ENCODE results near the gene TPSAB1. TPM values are rescaled to one million over a fixed set of nuclear protein-coding genes. Genes with fewer than 3 reads are reported as not detected.

Gene TPSAB1
- total RNA-seq, 1 experiment from 2014 or later: 0.25 TPM

DNA sequence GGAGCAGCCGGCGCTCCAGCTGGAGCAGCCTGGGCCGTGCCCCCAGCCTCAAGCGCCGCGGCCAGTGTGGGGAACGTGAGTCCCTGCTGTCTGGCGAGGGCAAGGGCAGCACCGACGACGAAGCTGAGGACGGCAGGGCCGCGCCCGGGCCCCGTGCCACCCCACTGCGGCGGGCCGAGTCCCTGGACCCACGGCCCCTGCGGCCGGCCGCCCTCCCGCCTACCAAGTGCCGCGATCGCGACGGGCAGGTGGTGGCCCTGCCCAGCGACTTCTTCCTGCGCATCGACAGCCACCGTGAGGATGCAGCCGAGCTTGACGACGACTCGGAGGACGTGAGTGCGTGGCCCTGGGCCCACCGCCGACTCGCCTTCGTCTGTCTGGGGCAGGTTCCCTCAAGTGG is 31.4 kb upstream of the TPSAB1 start:
- CTCF ChIA-PET: no interaction called here
- H3K4me2 ChIP-seq (ENCODE audit: low read length): no peak overlapping the region
- H3K79me2 ChIP-seq (ENCODE audit: insufficient read depth, low read length): no peaks in the 10 kb centered on the region
- no peaks in the 10 kb centered on the region for H3K9me2 ChIP-seq (ENCODE audit: insufficient read depth)
- POLR2A ChIA-PET: no interaction called here
- no peak overlapping the region for H3K9ac ChIP-seq (ENCODE audit: low read length)
- H3K27me3 ChIP-seq (ENCODE audit: insufficient read depth, low read length): no peaks in the 10 kb centered on the region
- ATAC-seq: no peak
- no peak overlapping the region for H3K4me3 ChIP-seq (replicated peaks in 1 of 2; ENCODE audit: low read depth in 1 of 2, low read length in 2 of 2)
- no TSS peak for BruUV-seq (replicated peaks)
- intact Hi-C loops (cut with micrococcal nuclease): no loop called here
- H3K27ac ChIP-seq (ENCODE audit: low read depth, low read length): no peak overlapping the region
- H3K36me3 ChIP-seq (ENCODE audit: control insufficient read depth in 1 of 2, insufficient read depth in 2 of 2, low read length in 2 of 2): no peaks in the 10 kb centered on the region
- no peaks in the 10 kb centered on the region for H3K9me3 ChIP-seq (ENCODE audit: control insufficient read depth in 1 of 2, insufficient read depth in 1 of 2, low read depth in 1 of 2, low read length in 2 of 2)
- DNase-seq (ENCODE audit: low read depth, low spot score): no peak
- no peak for TF ChIP-seq POLR2A (IDR thresholded peaks at IDR 0.05; ENCODE audit: borderline replicate concordance, extremely low read depth, insufficient read depth, insufficient read length)
- TF ChIP-seq CEBPB (IDR thresholded peaks at IDR 0.05; ENCODE audit: low read depth): no peak
- no peak for TF ChIP-seq SIN3A (IDR thresholded peaks at IDR 0.05; ENCODE audit: low read depth)
- RAD21 ChIA-PET (ENCODE audit: low non-redundant PET in 1 of 2, low total read pairs in 2 of 2, uncharacterized antibody in 2 of 2, unreplicated experiment in 2 of 2): no interaction called here
- H3K4me1 ChIP-seq (ENCODE audit: control insufficient read depth in 1 of 2, insufficient read depth in 2 of 2, low read length in 2 of 2): no peaks in the 10 kb centered on the region
- no peak overlapping the region for H2AFZ ChIP-seq (ENCODE audit: low read depth, low read length, poor library complexity, severe bottlenecking)
- H4K20me1 ChIP-seq (ENCODE audit: insufficient read depth): no peaks in the 10 kb centered on the region

DNA sequence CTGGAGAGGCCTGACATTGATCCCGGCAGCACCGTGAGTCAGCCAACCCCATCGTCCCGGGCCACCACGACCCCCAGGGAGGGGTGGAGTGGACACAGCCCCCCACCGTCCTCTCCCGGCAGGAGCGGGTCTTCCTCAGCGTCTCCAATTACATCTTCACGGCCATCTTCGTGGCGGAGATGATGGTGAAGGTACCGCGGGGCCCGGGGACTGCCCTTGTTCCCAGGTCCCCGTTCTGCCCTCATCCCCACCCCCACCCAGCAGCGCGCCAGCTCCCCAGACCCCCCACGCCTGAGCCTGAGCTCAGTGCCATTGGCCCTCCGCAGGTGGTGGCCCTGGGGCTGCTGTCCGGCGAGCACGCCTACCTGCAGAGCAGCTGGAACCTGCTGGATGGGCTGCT is 30.0 kb upstream of the TPSAB1 start:
- ChIA-PET POLR2A (no interaction called here), RAD21 (ENCODE audit: low non-redundant PET in 1 of 2, low total read pairs in 2 of 2, uncharacterized antibody in 2 of 2, unreplicated experiment in 2 of 2) (no interaction called here), CTCF (no interaction called here)
- Histone ChIP-seq H3K27ac (ENCODE audit: low read depth, low read length) (no peak overlapping the region), H2AFZ (ENCODE audit: low read depth, low read length, poor library complexity, severe bottlenecking) (no peak overlapping the region), H3K27me3 (ENCODE audit: insufficient read depth, low read length) (no peaks in the 10 kb centered on the region), H4K20me1 (ENCODE audit: insufficient read depth) (no peaks in the 10 kb centered on the region), H3K4me3 (replicated peaks in 1 of 2; ENCODE audit: low read depth in 1 of 2, low read length in 2 of 2) (no peak overlapping the region), H3K36me3 (ENCODE audit: control insufficient read depth in 1 of 2, insufficient read depth in 2 of 2, low read length in 2 of 2) (no peaks in the 10 kb centered on the region), H3K79me2 (ENCODE audit: insufficient read depth, low read length) (no peaks in the 10 kb centered on the region), H3K9me2 (ENCODE audit: insufficient read depth) (no peaks in the 10 kb centered on the region), H3K9me3 (ENCODE audit: control insufficient read depth in 1 of 2, insufficient read depth in 1 of 2, low read depth in 1 of 2, low read length in 2 of 2) (no peaks in the 10 kb centered on the region), H3K4me2 (ENCODE audit: low read length) (no peak overlapping the region), H3K4me1 (ENCODE audit: control insufficient read depth in 1 of 2, insufficient read depth in 2 of 2, low read length in 2 of 2) (no peaks in the 10 kb centered on the region), H3K9ac (ENCODE audit: low read length) (no peak overlapping the region)
- ATAC-seq (no peak), DNase-seq (ENCODE audit: low read depth, low spot score) (no peak)
- intact Hi-C loops (cut with micrococcal nuclease): no loop called here
- BruUV-seq (replicated peaks): no TSS peak
- TF ChIP-seq, protein P1, sequence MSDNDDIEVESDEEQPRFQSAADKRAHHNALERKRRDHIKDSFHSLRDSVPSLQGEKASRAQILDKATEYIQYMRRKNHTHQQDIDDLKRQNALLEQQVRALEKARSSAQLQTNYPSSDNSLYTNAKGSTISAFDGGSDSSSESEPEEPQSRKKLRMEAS (IDR thresholded peaks at IDR 0.05): no peak
- TF ChIP-seq, protein P2, sequence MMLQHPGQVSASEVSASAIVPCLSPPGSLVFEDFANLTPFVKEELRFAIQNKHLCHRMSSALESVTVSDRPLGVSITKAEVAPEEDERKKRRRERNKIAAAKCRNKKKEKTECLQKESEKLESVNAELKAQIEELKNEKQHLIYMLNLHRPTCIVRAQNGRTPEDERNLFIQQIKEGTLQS (IDR thresholded peaks at IDR 0.05): no peak
- TF ChIP-seq SRF (IDR thresholded peaks at IDR 0.05; ENCODE audit: low read depth) (no peak), FOSL1 (IDR thresholded peaks at IDR 0.05; ENCODE audit: low read depth) (no peak), SIN3A (IDR thresholded peaks at IDR 0.05; ENCODE audit: low read depth) (no peak), EZH2 (IDR thresholded peaks at IDR 0.05) (no peak), POLR2A (IDR thresholded peaks at IDR 0.05; ENCODE audit: borderline replicate concordance, extremely low read depth, insufficient read depth, insufficient read length) (no peak), CBX3 (IDR thresholded peaks at IDR 0.05; ENCODE audit: low read depth) (no peak), JUND (IDR thresholded peaks at IDR 0.05) (no peak), ZNF274 (IDR thresholded peaks at IDR 0.05; ENCODE audit: low read depth, low read length) (no peak), POLR2AphosphoS5 (IDR thresholded peaks at IDR 0.05; ENCODE audit: low read depth, low read length) (no peak)
- TF ChIP-seq, protein P3, sequence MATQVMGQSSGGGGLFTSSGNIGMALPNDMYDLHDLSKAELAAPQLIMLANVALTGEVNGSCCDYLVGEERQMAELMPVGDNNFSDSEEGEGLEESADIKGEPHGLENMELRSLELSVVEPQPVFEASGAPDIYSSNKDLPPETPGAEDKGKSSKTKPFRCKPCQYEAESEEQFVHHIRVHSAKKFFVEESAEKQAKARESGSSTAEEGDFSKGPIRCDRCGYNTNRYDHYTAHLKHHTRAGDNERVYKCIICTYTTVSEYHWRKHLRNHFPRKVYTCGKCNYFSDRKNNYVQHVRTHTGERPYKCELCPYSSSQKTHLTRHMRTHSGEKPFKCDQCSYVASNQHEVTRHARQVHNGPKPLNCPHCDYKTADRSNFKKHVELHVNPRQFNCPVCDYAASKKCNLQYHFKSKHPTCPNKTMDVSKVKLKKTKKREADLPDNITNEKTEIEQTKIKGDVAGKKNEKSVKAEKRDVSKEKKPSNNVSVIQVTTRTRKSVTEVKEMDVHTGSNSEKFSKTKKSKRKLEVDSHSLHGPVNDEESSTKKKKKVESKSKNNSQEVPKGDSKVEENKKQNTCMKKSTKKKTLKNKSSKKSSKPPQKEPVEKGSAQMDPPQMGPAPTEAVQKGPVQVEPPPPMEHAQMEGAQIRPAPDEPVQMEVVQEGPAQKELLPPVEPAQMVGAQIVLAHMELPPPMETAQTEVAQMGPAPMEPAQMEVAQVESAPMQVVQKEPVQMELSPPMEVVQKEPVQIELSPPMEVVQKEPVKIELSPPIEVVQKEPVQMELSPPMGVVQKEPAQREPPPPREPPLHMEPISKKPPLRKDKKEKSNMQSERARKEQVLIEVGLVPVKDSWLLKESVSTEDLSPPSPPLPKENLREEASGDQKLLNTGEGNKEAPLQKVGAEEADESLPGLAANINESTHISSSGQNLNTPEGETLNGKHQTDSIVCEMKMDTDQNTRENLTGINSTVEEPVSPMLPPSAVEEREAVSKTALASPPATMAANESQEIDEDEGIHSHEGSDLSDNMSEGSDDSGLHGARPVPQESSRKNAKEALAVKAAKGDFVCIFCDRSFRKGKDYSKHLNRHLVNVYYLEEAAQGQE (IDR thresholded peaks at IDR 0.05; ENCODE audit: low read depth): no peak
- TF ChIP-seq, protein P4, sequence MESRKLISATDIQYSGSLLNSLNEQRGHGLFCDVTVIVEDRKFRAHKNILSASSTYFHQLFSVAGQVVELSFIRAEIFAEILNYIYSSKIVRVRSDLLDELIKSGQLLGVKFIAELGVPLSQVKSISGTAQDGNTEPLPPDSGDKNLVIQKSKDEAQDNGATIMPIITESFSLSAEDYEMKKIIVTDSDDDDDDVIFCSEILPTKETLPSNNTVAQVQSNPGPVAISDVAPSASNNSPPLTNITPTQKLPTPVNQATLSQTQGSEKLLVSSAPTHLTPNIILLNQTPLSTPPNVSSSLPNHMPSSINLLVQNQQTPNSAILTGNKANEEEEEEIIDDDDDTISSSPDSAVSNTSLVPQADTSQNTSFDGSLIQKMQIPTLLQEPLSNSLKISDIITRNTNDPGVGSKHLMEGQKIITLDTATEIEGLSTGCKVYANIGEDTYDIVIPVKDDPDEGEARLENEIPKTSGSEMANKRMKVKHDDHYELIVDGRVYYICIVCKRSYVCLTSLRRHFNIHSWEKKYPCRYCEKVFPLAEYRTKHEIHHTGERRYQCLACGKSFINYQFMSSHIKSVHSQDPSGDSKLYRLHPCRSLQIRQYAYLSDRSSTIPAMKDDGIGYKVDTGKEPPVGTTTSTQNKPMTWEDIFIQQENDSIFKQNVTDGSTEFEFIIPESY (IDR thresholded peaks at IDR 0.05; ENCODE audit: extremely low read depth, insufficient replicate concordance, low read length): no peak

All from HCT116 (cell line).